Chondrocyte (in vitro differentiated cells): ENCODE results near the gene SUN5. TPM values are rescaled to one million over a fixed set of nuclear protein-coding genes. Genes with fewer than 3 reads are reported as not detected.

Experiments
- DNase-seq: peaks from one replicate; pipeline ENCODE4 v3.0.0; 2021; ENCODE audit warnings: mixed read lengths, low spot score
- H3K27ac Mint-ChIP-seq: one replicate; pipeline ENCODE4 v1.8.0; 2021; ENCODE audit warnings: mild to moderate bottlenecking, moderate library complexity, mixed read lengths; ENCODE audit not compliant: unreplicated experiment
- H3K27me3 Mint-ChIP-seq: 2 replicates; pipeline ENCODE4 v1.8.0; 2021; ENCODE audit warnings: low read depth, mixed read lengths
- H3K36me3 Mint-ChIP-seq: 2 replicates; pipeline ENCODE4 v1.8.0; 2021; ENCODE audit warnings: low read depth, mixed read lengths
- H3K4me1 Mint-ChIP-seq: 2 replicates; pipeline ENCODE4 v1.8.0; 2021; ENCODE audit warnings: low read depth, mild to moderate bottlenecking, mixed read lengths
- H3K4me3 Mint-ChIP-seq: one replicate; pipeline ENCODE4 v1.8.0; 2021; ENCODE audit warnings: mild to moderate bottlenecking, moderate library complexity, mixed read lengths; ENCODE audit not compliant: unreplicated experiment
- H3K9me3 Mint-ChIP-seq: 2 replicates; pipeline ENCODE4 v1.8.0; 2021; ENCODE audit warnings: low read depth, mixed read lengths
- CTCF ChIP-seq: fragments of 200-600 bp; sonication (generic); IDR thresholded peaks from 2 replicates; pipeline ENCODE4 v1.5.0; 2021; ENCODE audit warnings: antibody characterized with exemption, mild to moderate bottlenecking, moderate library complexity
- total RNA-seq: library from RNA; stranded (reverse); gene quantifications from 3 replicates; pipeline ENCODE4 v1.2.1, GENCODE V29; 2021

SUN5 gene
- total RNA-seq, 1 donor from 2014 or later, result not detected

GRCh38 chr20:33005132-33005566 lies 916 bp upstream of the SUN5 start:
- DNase-seq, result no peak
- Mint-ChIP-seq H3K4me1 (peaks cover 3% of the 10 kb centered on the region), H3K4me3 (no peak overlapping the region), H3K36me3 (no peaks in the 10 kb centered on the region), H3K27me3 (peaks cover 33% of the 10 kb centered on the region), H3K9me3 (peaks cover 5% of the 10 kb centered on the region), H3K27ac (no peak overlapping the region)
- TF ChIP-seq CTCF, result peak; percentile 70

GRCh38 chr20:33002087-33002808 lies 2.0 kb downstream of the SUN5 start:
- DNase-seq, result no peak
- Mint-ChIP-seq H3K9me3 (peaks cover 5% of the 10 kb centered on the region), H3K4me3 (no peak overlapping the region), H3K27ac (no peak overlapping the region), H3K4me1 (no peaks in the 10 kb centered on the region), H3K36me3 (no peaks in the 10 kb centered on the region), H3K27me3 (peaks cover 30% of the 10 kb centered on the region)
- no peak for TF ChIP-seq CTCF

- no peak for TF ChIP-seq CTCF
- DNase-seq, result peak; percentile 59
- Mint-ChIP-seq H3K36me3 (no peaks in the 10 kb centered on the region), H3K9me3 (peaks cover 5% of the 10 kb centered on the region), H3K4me1 (no peaks in the 10 kb centered on the region), H3K27me3 (peaks cover 30% of the 10 kb centered on the region), H3K4me3 (no peak overlapping the region), H3K27ac (no peak overlapping the region)
These were observed 3.3 kb downstream of the SUN5 start for GRCh38 chr20:33000802-33001466.

- peak; percentile 55 for DNase-seq
- no peak overlapping the region for H3K27ac Mint-ChIP-seq
- no peak overlapping the region for H3K4me3 Mint-ChIP-seq
- H3K9me3 Mint-ChIP-seq, result peaks cover 11% of the 10 kb centered on the region
- H3K36me3 Mint-ChIP-seq, result peaks cover 2% of the 10 kb centered on the region
- H3K27me3 Mint-ChIP-seq, result peaks cover 33% of the 10 kb centered on the region
- H3K4me1 Mint-ChIP-seq, result no peaks in the 10 kb centered on the region
- TF ChIP-seq CTCF, result no peak
These were observed 4.5 kb downstream of the SUN5 start for GRCh38 chr20:32999603-33000250.

- peaks cover 5% of the 10 kb centered on the region for H3K36me3 Mint-ChIP-seq
- H3K27ac Mint-ChIP-seq, result no peak overlapping the region
- no peak for TF ChIP-seq CTCF
- H3K4me1 Mint-ChIP-seq, result no peaks in the 10 kb centered on the region
- peaks cover 16% of the 10 kb centered on the region for H3K9me3 Mint-ChIP-seq
- DNase-seq, result no peak
- no peak overlapping the region for H3K4me3 Mint-ChIP-seq
- H3K27me3 Mint-ChIP-seq, result peaks cover 30% of the 10 kb centered on the region
These were observed 6.8 kb downstream of the SUN5 start for GRCh38 chr20:32997431-32997830.
